Natural killer cell treated with Interleukin-12 subunit alpha and Interleukin-12 subunit beta and Interleukin-15 and Interleukin-18, amount 100 ng/mL, for 72 hours (primary cell): ENCODE data around the gene TRPM7. TPM values are rescaled to one million over a fixed set of nuclear protein-coding genes. Genes with fewer than 3 reads are reported as not detected.
A peak's percentile ranks its signal among the peaks of the same experiment; 100 is the strongest.
"Not testable (repeated sequence)": the region's sequence is repeated elsewhere in the genome, so short reads cannot be mapped to it uniquely, and the experiment has no call there.

Source experiments
- ATAC-seq, 2 donors: fragments of 150-1000 bp; cut with Tn5 transposase in 1 of 2; sonication (Bioruptor Pico), chemical (Tn5 transposase) in 1 of 2; 2 replicates each; pipeline ENCODE4 v1.10.0; 2021
- DNase-seq: peaks from one replicate; pipeline ENCODE4 v3.0.0; 2022; ENCODE audit warnings: low spot score
- H3K27ac Mint-ChIP-seq, 2 donors: 1 replicate in 1 of 2; 2 replicates in 1 of 2; pipeline ENCODE4 v1.8.0; 2022; ENCODE audit warnings: mixed read lengths in 2 of 2, mild to moderate bottlenecking in 1 of 2, moderate library complexity in 1 of 2
- H3K27me3 Mint-ChIP-seq, 2 donors: 1 replicate in 1 of 2; 2 replicates in 1 of 2; pipeline ENCODE4 v1.8.0; 2022; ENCODE audit warnings: mixed read lengths in 2 of 2
- H3K36me3 Mint-ChIP-seq: one replicate; pipeline ENCODE4 v1.8.0; 2022; ENCODE audit warnings: mixed read lengths
- H3K4me1 Mint-ChIP-seq, 2 donors: 1 replicate in 1 of 2; 2 replicates in 1 of 2; pipeline ENCODE4 v1.8.0; 2022; ENCODE audit warnings: low read depth in 2 of 2, mixed read lengths in 2 of 2, mild to moderate bottlenecking in 1 of 2
- H3K4me3 Mint-ChIP-seq: one replicate; pipeline ENCODE4 v1.8.0; 2022; ENCODE audit warnings: mixed read lengths
- H3K9me3 Mint-ChIP-seq: 2 replicates; pipeline ENCODE4 v1.8.0; 2022; ENCODE audit warnings: mixed read lengths
- total RNA-seq, 2 donors: library from RNA; stranded (reverse); gene quantifications; one replicate each; pipeline ENCODE4 v1.2.3, GENCODE V29; 2022

Gene TRPM7
- 10 to 100 TPM; 31.7 to 64.0 TPM for total RNA-seq

- ATAC-seq (peak; percentile 94 to 96), DNase-seq (peak; percentile 92)
- Mint-ChIP-seq H3K36me3 (peaks cover 5% of the 10 kb centered on the region), H3K4me3 (peak within 1 kb of the TSS; percentile 85), H3K9me3 (no peaks in the 10 kb centered on the region), H3K4me1 (peaks cover 38 to 41% of the 10 kb centered on the region in 2 donors), H3K27ac (peak within 1 kb of the TSS; percentile 84 to 95), H3K27me3 (no peaks in the 10 kb centered on the region)
Measured at GRCh38 chr15:50686469-50687301, at the start of gene TRPM7. Gene TRPM7, minus strand, starts transcription at chr15:50686797. Its CDS starts 264 bp downstream, at chr15:50686533.

- Mint-ChIP-seq H3K27ac (no peak overlapping the region), H3K27me3 (no peaks in the 10 kb centered on the region), H3K4me3 (no peak overlapping the region), H3K9me3 (no peaks in the 10 kb centered on the region), H3K4me1 (peaks cover 0 to 2% of the 10 kb centered on the region in 2 donors), H3K36me3 (peaks cover 24% of the 10 kb centered on the region)
- no peak for DNase-seq
- no peak for ATAC-seq
Measured at GRCh38 chr15:50735156-50735555, 48.6 kb upstream of the TRPM7 start.

- peaks cover 15% of the 10 kb centered on the region for H3K36me3 Mint-ChIP-seq
- H3K27me3 Mint-ChIP-seq = no peaks in the 10 kb centered on the region
- no peak overlapping the region for H3K4me3 Mint-ChIP-seq
- H3K4me1 Mint-ChIP-seq = no peaks in the 10 kb centered on the region
- DNase-seq (no peak), ATAC-seq (no peak)
- no peaks in the 10 kb centered on the region for H3K9me3 Mint-ChIP-seq
- peak overlapping the region in 1 of 2 donors; percentile 21 for H3K27ac Mint-ChIP-seq
Measured at GRCh38 chr15:50726315-50726714, 39.7 kb upstream of the TRPM7 start.

- Mint-ChIP-seq H3K36me3 (peaks cover 19% of the 10 kb centered on the region), H3K27me3 (no peaks in the 10 kb centered on the region), H3K4me3 (no peak overlapping the region), H3K9me3 (no peaks in the 10 kb centered on the region), H3K27ac (no peak overlapping the region), H3K4me1 (peaks cover 0 to 9% of the 10 kb centered on the region in 2 donors)
- DNase-seq (no peak), ATAC-seq (no peak)
Measured at GRCh38 chr15:50718700-50719125, 32.1 kb upstream of the TRPM7 start.

- Mint-ChIP-seq H3K27me3 (no peaks in the 10 kb centered on the region), H3K9me3 (no peaks in the 10 kb centered on the region), H3K36me3 (peaks cover 2% of the 10 kb centered on the region), H3K4me3 (no peak overlapping the region), H3K27ac (no peak overlapping the region), H3K4me1 (peaks cover 0 to 5% of the 10 kb centered on the region in 2 donors)
- ATAC-seq = no peak
- DNase-seq = no peak
Measured at GRCh38 chr15:50712018-50712417, 25.4 kb upstream of the TRPM7 start.

- Mint-ChIP-seq H3K4me1 (no peaks in the 10 kb centered on the region), H3K36me3 (no peaks in the 10 kb centered on the region)
- no peak for ATAC-seq
Measured at GRCh38 chr15:50710585-50710984, 24.0 kb upstream of the TRPM7 start.

GRCh38 chr15:50707878-50708427 lies 21.4 kb upstream of the TRPM7 start:
- Mint-ChIP-seq H3K36me3 (no peaks in the 10 kb centered on the region), H3K4me3 (no peak overlapping the region), H3K9me3 (no peaks in the 10 kb centered on the region), H3K27me3 (no peaks in the 10 kb centered on the region), H3K4me1 (no peaks in the 10 kb centered on the region), H3K27ac (no peak overlapping the region)
- ATAC-seq (no peak), DNase-seq (no peak)

More at GRCh38 chr15:50710585-50710984, 24.0 kb upstream of the TRPM7 start:
- Mint-ChIP-seq H3K9me3 (no peaks in the 10 kb centered on the region), H3K27me3 (no peaks in the 10 kb centered on the region), H3K27ac (no peak overlapping the region), H3K4me3 (no peak overlapping the region)
- no peak for DNase-seq

- ATAC-seq = no peak
- no peak overlapping the region for H3K4me3 Mint-ChIP-seq
- H3K36me3 Mint-ChIP-seq = no peaks in the 10 kb centered on the region
- no peaks in the 10 kb centered on the region for H3K27me3 Mint-ChIP-seq
- no peaks in the 10 kb centered on the region for H3K4me1 Mint-ChIP-seq
- no peak for DNase-seq
- no peak overlapping the region for H3K27ac Mint-ChIP-seq
- no peaks in the 10 kb centered on the region for H3K9me3 Mint-ChIP-seq
Measured at GRCh38 chr15:50702762-50703334, 16.3 kb upstream of the TRPM7 start.

GRCh38 chr15:50698101-50698500 lies 11.5 kb upstream of the TRPM7 start:
- no peak overlapping the region for H3K4me3 Mint-ChIP-seq
- DNase-seq (no peak), ATAC-seq (no peak)
- H3K4me1 Mint-ChIP-seq = no peaks in the 10 kb centered on the region
- no peaks in the 10 kb centered on the region for H3K9me3 Mint-ChIP-seq
- H3K27ac Mint-ChIP-seq = no peak overlapping the region
- no peaks in the 10 kb centered on the region for H3K27me3 Mint-ChIP-seq
- no peaks in the 10 kb centered on the region for H3K36me3 Mint-ChIP-seq

- no peaks in the 10 kb centered on the region for H3K4me1 Mint-ChIP-seq
- no peak overlapping the region for H3K27ac Mint-ChIP-seq
- H3K36me3 Mint-ChIP-seq = no peaks in the 10 kb centered on the region
- no peak for DNase-seq
- H3K27me3 Mint-ChIP-seq = no peaks in the 10 kb centered on the region
- H3K4me3 Mint-ChIP-seq = no peak overlapping the region
- no peaks in the 10 kb centered on the region for H3K9me3 Mint-ChIP-seq
- no peak for ATAC-seq
Measured at GRCh38 chr15:50697109-50697797, 10.7 kb upstream of the TRPM7 start.

- H3K9me3 Mint-ChIP-seq, H3K4me3 Mint-ChIP-seq, H3K27me3 Mint-ChIP-seq, H3K36me3 Mint-ChIP-seq, H3K4me1 Mint-ChIP-seq, DNase-seq, H3K27ac Mint-ChIP-seq, ATAC-seq: not testable (repeated sequence)
Measured at GRCh38 chr15:50694634-50695165, 8.1 kb upstream of the TRPM7 start.

- H3K27ac Mint-ChIP-seq = peak overlapping the region; percentile 84 to 95
- peak overlapping the region; percentile 85 for H3K4me3 Mint-ChIP-seq
- no peaks in the 10 kb centered on the region for H3K9me3 Mint-ChIP-seq
- H3K36me3 Mint-ChIP-seq = peaks cover 5% of the 10 kb centered on the region
- H3K27me3 Mint-ChIP-seq = no peaks in the 10 kb centered on the region
- H3K4me1 Mint-ChIP-seq = peaks cover 38 to 41% of the 10 kb centered on the region in 2 donors
- DNase-seq (no peak), ATAC-seq (no peak)
Measured at GRCh38 chr15:50687302-50687902, 805 bp upstream of the TRPM7 start.

- DNase-seq (peak; percentile 84), ATAC-seq (peak; percentile 67 to 74)
- no peaks in the 10 kb centered on the region for H3K9me3 Mint-ChIP-seq
- no peaks in the 10 kb centered on the region for H3K27me3 Mint-ChIP-seq
- peak overlapping the region; percentile 84 to 95 for H3K27ac Mint-ChIP-seq
- H3K36me3 Mint-ChIP-seq = peaks cover 9% of the 10 kb centered on the region
- H3K4me3 Mint-ChIP-seq = peak overlapping the region; percentile 85
- H3K4me1 Mint-ChIP-seq = peaks cover 45 to 48% of the 10 kb centered on the region in 2 donors
Measured at GRCh38 chr15:50685976-50686468, 575 bp downstream of the TRPM7 start.
